D721Med (cell line): Measurements from ENCODE around the gene RNASEH2C.
"Not testable (repeated sequence)": the region's sequence is repeated elsewhere in the genome, so short reads cannot be mapped to it uniquely, and the experiment has no call there.

Experiments used
- DNase-seq: peaks from one replicate; pipeline ENCODE4 v3.0.0; 2011; ENCODE audit warnings: low spot score; ENCODE audit not compliant: insufficient read length
- FAIRE-seq: peaks from 2 replicates; lab custom pipeline; 2011; peaks lifted over from hg19 to GRCh38; lab: Jason Lieb, UNC
- TF ChIP-seq, protein P1 (sequence below): IDR thresholded peaks from 2 replicates; pipeline ENCODE4 v1.5.1; 2012; ENCODE audit warnings: mild to moderate bottlenecking, control low read depth; ENCODE audit not compliant: insufficient read depth; ENCODE audit errors: missing control alignments

RNASEH2C gene

DNA sequence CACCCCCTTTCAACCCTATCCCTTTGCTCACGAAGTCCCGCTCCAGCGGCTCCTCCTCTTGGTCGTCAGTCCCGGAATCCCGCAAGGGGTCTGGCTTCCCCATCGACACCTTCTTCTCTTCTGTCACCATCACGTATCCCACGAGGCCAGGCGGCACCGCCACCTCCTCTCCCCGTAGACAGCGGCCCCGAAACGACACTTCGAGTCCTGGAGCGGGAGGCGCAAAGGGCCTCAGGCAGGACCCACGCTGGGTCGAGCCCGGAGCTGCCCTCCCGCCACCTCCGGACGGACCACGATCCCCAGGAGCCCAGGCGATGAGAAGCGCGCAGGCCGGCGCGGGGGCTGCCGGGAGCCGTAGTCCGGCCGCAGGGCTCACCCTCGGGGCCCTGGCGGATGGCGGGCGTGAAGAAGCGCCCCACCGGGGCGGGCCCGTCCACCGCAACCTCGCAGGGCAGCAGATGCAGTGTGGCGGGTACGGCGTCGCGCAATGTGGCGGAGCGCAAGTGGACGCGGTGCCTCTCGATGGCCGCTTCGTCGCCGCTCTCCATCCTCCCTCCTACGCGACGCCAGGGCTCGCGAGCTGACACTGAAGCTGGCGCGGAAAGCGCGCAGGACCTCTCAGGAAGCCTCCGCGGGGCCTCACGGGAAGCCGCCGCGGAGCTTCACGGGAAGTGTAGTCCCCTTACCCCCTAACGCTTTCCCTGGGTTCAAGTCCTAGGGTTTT lies at the start of gene RNASEH2C:
Gene RNASEH2C (minus strand): TSS at position 588 of the 724 bp plus-strand sequence. CDS start 40 bp downstream, at position 548.
- peak; percentile 92 for DNase-seq
- TF ChIP-seq, protein P1, sequence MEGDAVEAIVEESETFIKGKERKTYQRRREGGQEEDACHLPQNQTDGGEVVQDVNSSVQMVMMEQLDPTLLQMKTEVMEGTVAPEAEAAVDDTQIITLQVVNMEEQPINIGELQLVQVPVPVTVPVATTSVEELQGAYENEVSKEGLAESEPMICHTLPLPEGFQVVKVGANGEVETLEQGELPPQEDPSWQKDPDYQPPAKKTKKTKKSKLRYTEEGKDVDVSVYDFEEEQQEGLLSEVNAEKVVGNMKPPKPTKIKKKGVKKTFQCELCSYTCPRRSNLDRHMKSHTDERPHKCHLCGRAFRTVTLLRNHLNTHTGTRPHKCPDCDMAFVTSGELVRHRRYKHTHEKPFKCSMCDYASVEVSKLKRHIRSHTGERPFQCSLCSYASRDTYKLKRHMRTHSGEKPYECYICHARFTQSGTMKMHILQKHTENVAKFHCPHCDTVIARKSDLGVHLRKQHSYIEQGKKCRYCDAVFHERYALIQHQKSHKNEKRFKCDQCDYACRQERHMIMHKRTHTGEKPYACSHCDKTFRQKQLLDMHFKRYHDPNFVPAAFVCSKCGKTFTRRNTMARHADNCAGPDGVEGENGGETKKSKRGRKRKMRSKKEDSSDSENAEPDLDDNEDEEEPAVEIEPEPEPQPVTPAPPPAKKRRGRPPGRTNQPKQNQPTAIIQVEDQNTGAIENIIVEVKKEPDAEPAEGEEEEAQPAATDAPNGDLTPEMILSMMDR: no peak
- no peak for FAIRE-seq

DNA sequence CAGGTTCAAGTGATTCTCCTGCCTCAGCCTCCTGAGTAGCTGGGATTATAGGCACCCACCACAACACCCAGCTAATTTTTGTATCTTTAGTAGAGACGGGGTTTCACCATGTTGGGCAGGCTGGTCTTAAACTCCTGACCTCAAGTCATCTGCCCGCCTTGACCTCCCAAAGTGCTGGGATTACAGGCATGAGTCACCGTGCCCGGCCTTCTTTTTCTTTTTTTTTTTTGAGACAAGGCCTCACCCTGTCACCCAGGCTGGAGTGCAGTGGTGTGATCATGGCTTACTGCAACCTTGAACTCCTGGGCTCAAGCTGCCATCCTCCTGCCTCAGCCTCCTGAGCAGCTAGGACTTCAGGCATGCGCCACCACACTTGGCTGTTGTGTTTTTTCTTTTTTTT lies 47.2 kb upstream of the RNASEH2C start:
- not testable (repeated sequence) for DNase-seq, FAIRE-seq

DNA sequence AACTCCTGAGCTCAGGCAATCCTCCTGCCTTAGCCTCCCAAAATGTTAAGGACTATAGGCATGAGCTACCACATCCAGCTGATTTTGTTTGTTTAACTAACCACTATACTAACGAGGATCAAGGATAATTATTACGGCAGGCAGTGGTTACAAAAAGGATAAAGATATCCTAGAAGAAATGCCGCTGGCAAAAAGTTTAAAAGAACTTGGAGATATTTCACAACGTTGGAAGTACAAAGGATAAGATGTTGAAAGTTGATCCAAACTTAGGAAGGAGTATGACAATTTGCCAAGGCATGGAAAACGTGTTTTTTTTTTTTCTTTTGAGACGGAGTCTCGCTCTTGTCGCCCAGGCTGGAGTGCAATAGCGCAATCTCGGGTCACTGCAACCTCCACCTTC lies 46.8 kb upstream of the RNASEH2C start:
- TF ChIP-seq, protein P1: no peak
- DNase-seq: no peak
- no peak for FAIRE-seq

DNA sequence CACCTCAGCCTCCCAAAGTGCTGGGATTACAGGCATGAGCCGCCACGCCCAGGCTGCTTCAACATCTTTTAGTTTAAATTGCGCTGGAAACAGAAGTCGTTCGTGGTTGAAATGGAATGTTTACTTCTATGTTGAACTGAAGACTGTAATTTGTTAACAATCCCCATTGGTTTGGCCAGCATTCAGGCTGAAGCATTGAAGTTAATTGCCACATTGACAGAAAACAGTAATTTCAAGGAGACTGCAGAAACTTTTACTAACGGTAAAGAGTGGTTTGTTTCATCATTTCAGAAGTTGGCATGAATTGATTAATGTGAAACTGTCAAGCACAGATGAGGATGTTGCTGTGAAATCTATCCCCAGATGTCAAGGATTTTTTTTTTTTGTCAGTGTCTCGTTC lies 45.9 kb upstream of the RNASEH2C start:
- FAIRE-seq: no peak
- DNase-seq: no peak
- TF ChIP-seq, protein P1: no peak

DNA sequence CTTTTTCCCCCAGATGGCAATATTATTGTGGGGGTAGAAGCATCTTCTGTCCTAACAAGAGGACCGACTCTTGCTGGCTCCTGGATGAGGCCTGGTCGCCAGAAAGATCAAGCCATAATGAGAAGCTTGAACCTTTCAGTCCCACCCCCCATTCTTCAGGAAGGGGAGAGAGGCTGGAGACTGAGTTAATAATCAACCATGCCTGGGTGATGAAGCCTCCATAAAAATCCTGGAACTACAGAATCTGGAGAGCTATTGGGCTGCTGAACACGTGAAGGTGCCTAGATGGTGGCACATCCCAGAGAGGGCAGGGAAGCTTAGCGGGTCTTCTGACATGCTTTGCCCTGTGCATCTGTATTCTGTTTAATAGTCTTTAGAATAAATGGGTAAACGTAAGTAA lies 43.8 kb upstream of the RNASEH2C start:
- TF ChIP-seq, protein P1: no peak
- FAIRE-seq: no peak
- DNase-seq: no peak

DNA sequence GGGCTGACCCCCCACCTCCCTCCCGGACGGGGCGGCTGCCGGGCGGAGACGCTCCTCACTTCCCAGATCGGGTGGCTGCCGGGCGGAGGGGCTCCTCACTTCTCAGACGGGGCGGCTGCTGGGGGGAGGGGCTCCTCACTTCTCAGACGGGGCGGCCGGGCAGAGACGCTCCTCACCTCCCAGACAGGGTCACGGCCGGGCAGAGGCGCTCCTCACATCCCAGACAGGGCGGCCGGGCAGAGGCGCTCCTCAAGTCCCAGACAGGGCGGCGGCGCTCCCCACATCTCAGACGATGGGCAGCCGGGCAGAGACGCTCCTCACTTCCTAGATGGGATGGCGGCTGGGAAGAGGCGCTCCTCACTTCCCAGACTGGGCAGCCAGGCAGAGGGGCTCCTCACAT lies 42.2 kb upstream of the RNASEH2C start:
- DNase-seq, FAIRE-seq: not testable (repeated sequence)

DNA sequence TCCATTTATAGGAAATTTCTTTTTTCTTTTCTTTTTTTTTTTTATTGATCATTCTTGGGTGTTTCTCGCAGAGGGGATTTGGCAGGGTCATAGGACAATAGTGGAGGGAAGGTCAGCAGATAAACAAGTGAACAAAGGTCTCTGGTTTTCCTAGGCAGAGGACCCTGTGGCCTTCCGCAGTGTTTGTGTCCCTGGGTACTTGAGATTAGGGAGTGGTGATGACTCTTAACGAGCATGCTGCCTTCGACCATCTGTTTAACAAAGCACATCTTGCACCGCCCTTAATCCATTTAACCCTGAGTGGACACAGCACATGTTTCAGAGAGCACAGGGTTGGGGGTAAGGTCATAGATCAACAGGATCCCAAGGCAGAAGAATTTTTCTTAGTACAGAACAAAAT lies 41.6 kb upstream of the RNASEH2C start:
- not testable (repeated sequence) for DNase-seq, FAIRE-seq

DNA sequence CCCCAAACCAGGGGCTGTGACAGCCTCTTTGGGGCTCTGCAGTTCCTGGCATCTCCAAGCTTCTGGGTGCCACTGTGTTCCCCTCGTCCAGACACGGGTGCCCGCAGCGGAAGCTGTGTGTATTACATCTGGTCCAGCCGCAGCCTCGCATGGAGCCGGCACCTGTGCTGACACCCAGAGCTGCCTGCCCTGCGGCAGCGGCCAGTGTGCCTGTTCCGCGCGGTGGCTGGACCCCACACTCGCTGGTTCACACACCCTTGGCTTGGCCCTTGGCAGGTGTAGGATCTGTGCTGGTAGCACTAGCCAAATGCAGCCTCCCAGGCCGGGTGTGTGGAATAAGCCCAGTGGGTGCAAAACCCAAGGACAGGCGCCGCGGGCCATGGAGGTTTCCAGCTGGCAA lies 24.5 kb upstream of the RNASEH2C start:
- DNase-seq (no peak), FAIRE-seq (no peak)

DNA sequence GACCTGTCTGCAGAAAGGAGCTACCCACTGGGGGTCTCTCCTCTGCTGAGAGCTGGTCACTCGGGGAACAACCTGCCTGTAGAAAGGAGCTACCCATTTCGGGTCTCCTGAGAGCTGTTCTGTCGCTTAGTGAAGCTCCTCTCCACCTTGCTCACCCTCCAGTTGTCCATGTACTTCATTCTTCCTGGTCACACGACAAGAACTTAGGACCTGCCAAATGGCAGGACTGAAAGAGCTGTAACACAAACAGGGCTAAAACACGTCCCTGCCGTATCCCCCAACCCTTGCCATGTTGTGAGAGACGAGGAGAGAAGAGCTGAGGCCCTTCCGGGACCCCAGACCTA lies 24.1 kb upstream of the RNASEH2C start:
- no peak for FAIRE-seq
- DNase-seq: no peak
- TF ChIP-seq, protein P1: no peak

More for the DNA sequence above, 24.5 kb upstream of the RNASEH2C start:
- TF ChIP-seq, protein P1: no peak
